RPMI7951 (cell line): ENCODE data around the gene ZNF132. TPM values are rescaled to one million over a fixed set of nuclear protein-coding genes. Genes with fewer than 3 reads are reported as not detected.
"Not testable (repeated sequence)": the region's sequence is repeated elsewhere in the genome, so short reads cannot be mapped to it uniquely, and the experiment has no call there.

Experiments used
- DNase-seq: peaks from one replicate; pipeline ENCODE4 v3.0.0-alpha.2; 2012; ENCODE audit warnings: low read depth
- total RNA-seq: library from RNA; depleted of rRNA; stranded (reverse); fragments of >200 nt; shearing (Covaris generic); gene quantifications from 2 replicates; pipeline ENCODE4 v1.2.3, GENCODE V29; 2014

The ZNF132 gene
- total RNA-seq, 1 experiment from 2014 or later: 4.6 TPM

DNA sequence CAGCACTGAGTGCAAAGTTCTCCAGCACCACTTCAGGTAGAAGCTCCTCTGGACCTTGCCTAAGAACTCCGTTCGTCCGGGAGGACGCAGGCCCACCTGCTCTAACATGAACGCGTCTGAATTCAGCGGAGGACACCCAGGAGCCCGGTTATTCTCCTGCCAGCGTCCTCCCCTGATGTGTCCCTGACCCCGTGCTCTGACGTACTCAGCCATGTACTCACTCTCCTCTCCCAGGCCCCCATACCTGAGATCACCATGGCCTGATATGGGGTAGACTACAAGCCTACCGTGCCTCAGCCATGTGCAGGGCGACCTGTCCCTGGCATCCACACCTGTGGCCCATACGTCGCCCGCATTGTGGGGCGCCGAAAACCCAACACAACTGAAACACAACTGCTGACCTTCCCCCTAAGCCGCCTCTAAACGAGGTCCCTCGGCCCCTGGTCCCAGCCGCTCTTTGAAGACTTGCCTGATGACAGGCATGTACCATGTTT lies 32.2 kb downstream of the ZNF132 start:
- DNase-seq: no peak

DNA sequence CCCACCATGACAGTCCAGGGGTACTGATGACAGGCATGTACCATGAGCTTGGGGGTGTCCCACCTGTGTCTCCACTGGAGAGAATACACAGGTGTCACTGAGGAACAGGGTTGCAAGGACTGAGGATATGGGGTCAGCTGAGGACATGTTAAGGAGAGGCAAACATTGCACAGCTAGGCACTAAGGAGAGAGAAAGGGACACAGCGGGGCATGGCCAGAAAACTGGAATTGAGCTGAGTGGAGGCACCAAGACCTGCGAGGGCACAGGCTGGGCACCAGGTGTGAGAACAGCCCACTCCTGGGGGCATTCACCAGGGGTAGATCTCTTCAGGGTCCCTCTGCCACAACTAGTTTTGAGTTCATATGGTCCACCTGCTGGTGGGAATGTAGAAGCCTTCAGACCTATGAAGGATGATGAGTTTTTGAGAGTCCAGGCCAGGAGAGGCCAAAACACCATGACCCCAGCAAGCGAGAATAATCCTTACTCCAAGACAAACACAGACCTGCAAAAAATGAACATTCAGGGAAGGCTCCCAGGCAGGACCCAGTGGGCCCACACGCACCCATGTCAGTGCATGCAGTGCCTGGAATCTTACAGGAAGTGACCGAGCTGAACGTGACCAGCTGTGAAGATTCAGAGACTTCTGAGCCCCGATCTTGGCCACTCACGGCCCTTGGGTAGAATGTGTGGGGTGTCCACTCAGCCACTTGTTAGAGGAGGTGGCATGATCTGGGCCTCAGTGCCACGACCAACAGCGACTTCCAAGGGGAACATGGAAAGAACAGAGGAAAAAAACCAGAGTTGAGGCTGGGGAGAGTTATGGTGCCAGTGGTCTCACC lies 32.9 kb downstream of the ZNF132 start:
- peak; percentile 28 for DNase-seq

DNA sequence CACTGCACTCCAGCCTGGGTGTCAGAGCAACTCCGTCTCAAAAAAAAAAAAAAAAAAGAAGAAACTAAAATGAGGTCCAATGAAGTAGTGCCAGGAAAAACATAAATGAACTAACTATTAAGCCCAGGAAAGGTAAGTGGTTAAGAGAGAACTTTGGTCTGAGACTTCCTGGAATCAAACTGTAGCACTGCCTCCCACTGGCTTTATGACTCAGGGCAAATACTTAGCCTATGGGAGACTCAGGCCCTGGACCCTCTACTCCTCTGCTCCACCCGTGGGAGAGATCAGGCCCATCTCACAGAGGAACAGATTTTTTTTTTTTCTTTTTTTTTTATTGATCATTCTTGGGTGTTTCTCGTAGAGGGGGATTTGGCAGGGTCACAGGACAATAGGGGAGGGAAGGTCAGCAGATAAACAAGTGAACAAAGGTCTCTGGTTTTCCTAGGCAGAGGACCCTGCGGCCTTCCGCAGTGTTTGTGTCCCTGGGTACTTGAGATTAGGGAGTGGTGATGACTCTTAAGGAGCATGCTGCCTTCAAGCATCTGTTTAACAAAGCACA lies 36.0 kb downstream of the ZNF132 start:
- not testable (repeated sequence) for DNase-seq

DNA sequence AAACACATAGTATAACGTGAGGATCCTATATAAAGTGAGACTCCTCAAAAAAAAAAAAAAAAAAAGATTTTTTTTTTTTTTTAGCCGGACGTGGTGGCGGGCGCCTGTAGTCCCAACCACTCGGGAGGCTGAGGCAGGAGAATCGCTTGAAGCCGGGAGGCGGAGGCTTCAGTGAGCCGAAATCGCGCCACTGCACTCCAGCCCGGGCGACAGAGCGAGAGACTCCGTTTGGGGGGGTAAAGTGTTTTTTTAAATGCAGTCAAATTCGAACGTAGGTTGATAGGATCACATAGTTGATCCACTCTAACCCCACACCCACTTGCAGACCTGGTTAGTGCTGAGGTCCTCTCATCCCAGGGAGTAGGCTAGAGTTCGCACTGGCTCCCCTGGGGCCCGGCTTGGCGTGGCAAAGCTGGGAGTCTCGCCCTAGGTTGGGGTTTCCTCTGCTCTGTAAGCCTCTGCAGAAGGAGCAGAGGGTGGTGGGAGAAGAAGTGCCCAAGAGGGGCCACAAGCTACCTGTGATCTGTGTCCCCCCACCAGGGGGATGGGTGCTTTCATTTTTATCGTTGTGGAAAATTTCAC lies 38.0 kb downstream of the ZNF132 start:
- no peak for DNase-seq

DNA sequence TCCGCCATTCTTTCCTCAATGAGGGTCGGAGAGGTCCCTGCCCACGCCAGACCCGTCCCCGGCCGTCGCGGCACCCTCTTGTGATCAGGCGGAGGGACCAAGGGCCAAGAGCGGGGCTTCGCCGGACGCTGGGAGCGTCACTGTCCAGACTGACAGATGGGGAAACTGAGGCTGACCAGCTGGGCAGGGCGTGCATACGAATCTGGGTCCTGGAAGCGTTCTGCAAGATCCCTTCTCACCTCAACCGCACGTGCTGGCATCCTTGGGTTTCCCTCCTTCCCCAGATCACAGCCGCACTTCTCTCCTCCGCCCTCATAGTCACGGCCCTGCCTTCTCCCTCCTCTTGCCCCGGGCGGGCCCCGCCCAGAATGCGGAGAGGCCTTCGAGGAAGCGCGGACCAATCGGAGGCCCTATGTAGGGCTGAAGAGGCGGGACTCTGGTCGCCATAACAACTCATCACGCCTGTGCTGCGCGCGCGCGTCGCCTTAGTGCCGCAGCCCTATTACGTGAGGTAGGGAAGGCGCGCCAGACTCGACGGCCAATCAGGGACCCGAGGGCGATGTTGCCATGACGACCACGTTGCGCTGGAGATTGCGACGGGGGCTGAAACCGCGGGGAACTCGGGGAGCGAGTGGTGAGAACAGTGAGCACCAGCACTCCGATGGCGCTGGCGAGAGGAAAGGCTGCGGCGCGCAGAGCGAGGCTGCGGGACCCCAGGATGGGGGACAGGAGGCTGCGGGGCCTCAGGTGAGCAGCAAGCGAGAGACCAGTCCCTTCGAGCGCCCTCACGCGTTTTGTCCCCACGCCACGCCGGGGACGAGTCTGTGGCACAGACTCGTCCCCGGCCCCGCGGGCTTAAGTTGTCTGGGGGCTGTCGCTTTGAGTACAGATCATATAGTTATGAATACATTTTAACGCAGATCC lies 38.8 kb downstream of the ZNF132 start:
- DNase-seq: peak; percentile 99

DNA sequence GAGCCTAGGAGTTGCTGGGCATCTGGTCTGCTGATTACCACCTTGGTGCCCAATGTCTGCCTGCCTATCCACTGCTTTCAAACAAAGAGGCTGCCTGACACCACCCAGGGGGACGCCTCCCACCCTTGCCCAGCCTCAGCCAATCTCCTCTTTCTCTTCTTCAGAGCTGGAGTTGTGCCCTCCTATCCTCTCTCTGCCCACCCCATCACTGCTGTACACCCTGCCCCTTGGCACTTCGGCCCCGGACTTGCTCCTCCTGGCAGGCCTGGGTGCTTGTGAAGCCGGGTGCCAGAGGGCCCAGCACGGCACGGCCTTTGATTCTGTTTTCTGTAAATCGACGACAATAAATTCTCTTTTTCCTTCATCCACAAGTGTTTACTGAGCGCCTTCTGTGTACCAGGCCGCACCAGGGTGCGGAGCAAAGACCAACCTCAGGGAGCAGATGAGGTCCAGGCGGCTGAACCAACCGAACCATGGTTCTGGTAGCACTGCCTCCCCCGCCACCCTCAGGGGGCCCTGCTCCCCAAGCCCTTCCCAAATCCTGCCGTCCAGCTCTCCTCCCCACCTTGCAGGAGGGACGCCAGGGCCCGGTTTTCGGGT lies 39.5 kb downstream of the ZNF132 start:
- DNase-seq: peak; percentile 58

DNA sequence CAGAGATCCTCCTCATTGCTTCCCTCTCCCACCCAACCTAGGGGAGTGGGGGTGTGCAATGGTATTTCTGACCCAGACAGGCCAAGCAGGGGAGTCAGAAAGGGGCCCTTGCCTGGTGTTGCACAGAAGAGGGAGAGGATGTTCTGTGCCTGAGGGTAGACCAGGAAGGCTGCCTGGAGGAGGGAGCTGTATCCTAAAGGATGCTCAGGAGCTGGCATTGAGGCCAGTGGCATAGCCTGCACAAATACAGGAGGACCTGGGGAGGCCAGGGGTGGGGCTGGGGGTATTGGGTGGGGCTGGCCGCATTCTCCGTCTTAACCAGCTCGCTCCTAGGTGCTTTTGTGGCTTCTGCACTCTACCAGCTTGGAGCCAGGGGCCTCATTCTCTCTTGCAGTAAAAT lies 40.0 kb downstream of the ZNF132 start:
- DNase-seq: no peak

DNA sequence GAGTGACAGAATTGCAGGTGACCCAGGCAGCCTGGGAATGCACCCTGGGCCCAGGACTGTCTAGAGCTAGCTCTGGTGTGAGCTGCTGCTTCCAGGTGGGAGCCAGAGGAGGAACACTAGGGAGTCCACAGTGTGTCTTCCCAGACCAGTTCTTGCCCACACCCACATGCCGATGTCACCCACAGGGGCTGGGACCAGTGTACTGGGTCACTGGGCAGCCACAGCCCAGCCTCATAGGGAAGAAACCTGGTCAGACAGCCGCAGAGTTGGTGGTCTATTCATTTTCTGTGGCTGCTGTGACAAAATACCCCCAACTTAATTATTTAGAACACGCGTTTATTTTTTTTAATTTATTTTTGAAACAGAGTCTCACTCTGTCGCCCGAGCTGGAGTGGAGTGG lies 41.4 kb downstream of the ZNF132 start:
- no peak for DNase-seq

DNA sequence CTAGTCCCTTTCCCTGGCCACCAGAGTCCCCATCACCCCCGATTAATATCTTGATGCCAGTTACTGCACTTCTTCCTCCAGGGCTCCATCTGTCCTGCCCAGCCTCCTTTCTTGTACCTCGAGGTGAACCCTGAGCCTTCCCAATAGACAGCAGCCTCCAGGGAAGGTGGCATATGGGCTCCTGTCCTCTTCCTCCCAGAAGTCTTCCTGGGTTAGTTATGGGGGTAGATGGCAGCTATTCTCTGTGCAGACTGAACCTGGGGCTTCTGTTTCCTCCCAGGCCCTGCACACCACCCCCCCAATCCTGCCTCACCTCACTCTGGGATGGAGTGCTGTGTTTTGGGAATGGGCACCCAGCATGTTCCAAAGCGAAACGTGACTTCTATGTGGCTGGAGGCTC lies 41.9 kb downstream of the ZNF132 start:
- no peak for DNase-seq

DNA sequence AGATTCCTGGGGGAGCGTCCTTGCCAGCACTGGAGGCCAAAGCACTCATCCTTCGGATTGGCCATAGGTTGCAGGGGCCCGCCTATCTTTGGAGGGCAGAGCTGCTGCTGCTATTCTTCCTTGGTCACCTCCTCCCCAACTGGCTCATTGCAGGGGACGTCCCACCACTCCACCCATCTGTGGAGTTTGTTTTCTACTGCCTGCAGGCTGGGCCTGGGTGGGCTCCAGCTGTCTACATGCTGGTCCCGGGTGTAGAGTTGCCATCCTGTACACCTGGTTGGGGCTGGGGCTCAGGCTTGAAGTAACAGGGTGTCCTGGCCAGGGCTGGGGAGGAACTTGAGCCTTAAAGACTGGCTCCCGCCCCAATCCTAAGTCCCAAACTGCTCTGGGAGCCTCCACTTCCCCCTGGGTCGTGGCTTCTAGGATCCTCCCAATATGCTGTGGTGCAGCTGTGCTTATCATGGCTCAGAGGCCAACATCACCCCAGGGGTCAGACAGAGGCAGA lies 42.4 kb downstream of the ZNF132 start:
- DNase-seq: no peak

DNA sequence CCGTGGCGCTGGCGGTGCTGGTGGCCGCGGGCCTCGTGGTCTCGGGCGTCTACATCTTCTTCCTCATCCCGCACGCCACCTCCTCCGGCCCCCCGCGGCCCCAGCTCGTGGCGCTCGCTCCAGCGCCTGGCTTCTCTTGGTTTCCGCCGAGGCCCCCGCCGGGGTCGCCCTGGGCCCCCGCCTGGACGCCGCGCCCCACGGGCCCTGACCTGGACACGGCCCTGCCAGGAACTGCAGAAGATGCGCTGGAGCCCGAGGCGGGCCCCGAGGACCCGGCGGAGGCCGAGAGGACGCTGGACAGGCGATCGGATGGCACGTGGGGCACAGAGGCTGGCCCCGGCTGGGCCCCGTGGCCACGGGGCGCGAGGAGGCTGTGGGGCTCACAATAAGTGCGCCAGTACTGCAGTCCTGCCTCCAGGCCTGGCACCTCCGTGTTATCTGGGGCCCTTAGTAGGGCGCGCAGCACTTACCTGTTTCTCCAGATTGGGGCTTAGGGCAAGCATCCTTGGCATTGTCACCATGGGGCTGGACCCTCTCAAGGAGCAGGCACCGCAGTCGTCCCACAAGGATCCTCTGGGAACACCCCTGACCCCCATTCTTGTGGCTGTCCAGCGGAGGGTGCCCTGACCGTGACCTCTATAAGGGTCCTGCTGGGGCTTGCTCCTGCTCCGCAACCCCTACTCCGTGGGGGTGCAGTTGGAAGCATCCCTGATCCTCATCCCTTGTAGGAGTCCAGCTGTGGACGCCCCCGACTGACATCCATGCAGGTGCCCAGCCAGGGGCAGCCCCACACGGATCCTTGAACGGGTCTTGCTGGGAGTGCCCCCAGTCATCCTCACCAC lies 43.0 kb downstream of the ZNF132 start:
- DNase-seq: no peak

DNA sequence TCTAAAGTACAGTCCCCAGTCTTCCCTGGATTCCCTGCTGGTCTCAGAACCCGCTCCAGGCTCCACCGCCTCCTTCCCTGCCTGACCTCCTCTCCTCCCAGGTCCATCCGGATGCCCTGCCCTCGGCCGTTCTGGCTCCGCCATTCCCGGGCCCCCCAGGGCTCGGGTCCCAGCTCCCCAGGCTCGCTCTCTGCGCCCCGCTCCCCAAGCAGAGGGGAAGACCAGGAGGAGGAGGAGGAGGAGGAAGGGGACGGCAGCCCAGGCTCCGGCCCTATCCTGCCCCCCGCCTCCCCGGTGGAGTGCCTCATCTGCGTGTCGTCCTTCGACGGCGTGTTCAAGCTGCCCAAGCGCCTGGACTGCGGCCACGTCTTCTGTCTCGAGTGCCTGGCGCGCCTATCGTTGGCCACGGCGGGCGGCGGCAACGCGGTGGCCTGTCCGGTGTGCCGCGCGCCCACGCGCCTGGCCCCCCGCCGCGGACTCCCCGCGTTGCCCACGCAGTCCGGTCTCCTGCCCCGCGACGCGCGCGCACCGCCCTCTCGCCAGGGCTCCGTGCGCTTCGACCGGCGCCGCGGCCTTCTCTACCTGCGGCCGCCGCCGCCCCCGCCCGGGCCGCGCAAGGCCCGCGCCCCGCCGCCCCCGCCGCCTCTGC lies 43.9 kb downstream of the ZNF132 start:
- no peak for DNase-seq

DNA sequence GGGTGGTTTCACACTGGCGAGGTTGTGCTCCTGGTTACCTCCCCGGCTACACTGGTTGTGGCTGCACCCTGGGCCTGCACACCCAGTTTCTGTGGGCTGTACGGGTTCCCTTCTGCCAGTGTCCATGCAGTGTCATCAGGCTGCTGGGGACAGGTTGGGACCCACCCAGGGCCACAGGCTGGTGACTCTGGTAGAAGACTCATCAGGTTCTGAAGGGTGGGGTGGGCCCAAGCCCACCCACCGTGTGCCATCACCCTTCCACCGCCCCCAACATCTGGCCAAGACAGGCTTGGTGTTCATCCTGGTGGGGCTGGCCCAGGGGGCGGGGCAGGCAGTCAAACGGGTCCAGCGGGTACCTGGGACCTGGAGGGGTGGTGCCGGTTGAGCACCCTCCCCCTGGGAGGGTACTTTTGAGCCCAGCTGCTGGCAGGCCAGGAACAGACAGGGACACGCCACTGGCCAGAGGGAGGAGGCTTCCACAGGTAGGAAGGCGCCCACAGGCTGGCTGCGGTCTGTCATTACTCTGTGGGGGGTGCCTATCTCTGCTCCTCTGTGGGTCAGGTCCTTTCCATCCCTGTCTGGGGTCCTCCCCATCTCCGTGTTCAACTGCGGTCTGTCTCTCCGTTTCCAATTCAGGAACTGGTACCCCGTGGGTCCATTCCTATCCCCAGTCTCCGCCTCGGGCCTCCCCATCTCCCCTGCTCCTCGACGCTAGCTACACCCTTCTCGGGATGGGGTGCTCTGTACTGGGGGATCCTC lies 44.6 kb downstream of the ZNF132 start, which contains the start of gene RNF225:
Gene RNF225, plus strand, starts transcription at position 437 of the 759 bp plus-strand sequence. CDS start 434 bp downstream, outside the sequence.
- DNase-seq: no peak

DNA sequence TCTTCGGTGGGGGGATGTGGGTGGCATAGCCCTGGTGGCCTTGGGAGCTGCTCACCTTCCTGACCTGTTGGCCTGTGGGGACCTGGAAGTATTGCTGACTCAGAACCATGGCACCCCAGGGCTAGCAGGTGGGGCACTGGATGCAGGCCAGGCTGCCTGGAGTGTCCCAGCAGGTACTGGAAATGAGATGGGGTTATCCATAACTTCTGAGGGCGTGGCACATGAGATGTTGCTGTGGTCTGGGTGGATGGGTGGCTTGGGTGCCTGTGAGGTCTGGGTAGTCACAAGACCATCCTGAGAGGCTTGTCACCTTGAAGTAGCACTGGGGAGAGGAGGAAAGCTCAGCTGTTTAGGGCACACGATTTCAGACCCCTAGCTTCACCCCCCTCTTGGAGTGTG lies 45.1 kb downstream of the ZNF132 start:
- no peak for DNase-seq

DNA sequence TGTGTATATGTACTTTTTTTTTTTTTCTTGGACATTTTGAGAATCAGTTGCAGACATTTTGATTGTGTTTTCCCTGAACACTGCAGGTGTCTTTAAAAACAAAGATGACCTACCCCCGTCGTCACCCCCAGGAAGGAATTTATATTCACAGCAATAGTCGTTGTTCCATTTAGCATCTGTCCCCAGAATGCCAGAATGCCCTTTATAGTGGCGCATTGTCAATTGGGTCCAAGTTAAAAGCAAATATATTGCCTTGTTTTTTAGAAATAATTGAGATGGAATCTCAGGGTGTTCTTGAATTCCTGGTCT lies 46.3 kb downstream of the ZNF132 start:
- no peak for DNase-seq

DNA sequence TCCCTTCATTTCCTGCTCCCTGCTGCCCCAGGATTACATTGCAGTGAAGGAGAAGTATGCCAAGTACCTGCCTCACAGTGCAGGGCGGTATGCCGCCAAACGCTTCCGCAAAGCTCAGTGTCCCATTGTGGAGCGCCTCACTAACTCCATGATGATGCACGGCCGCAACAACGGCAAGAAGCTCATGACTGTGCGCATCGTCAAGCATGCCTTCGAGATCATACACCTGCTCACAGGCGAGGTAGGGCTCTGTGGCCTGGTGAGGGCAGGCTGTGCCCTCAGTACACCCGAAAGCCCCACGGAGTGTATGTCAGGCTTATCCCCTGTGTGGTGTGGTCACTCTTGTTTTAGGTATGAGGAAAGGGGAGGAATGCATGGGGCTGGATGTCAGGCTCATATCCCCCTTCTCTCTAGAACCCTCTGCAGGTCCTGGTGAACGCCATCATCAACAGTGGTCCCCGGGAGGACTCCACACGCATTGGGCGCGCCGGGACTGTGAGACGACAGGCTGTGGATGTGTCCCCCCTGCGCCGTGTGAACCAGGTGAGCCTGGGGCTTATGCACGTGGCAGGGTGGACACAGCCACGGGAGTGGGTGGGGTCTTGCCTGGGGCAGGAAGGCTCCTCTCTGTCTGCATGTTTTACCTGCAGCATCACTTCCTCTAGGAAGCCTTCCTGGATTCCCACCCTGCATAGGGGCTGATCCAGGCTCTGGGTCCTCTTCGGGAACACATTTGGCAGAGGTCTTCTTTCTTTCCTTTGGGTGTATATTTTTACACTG lies 46.8 kb downstream of the ZNF132 start:
- no peak for DNase-seq

DNA sequence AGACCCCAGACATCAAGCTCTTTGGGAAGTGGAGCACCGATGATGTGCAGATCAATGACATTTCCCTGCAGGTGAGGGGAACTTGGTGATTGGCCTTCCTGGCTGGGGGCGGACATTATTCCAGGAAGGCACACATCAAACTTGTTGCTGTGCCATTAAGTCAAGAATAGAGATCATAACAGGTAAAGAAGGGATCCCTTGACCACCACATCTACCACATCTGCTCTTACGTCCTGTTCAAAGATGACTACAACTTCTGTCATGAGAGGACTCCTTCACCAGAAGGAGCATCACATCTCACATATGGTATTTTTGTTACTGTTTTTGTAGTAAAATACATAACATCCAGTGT lies 51.8 kb downstream of the ZNF132 start:
- no peak for DNase-seq
